Measurements from ENCODE around the gene ATP5F1A.
"Not testable (repeated sequence)": the region's sequence is repeated elsewhere in the genome, so short reads cannot be mapped to it uniquely, and the experiment has no call there.

Gene ATP5F1A

DNA sequence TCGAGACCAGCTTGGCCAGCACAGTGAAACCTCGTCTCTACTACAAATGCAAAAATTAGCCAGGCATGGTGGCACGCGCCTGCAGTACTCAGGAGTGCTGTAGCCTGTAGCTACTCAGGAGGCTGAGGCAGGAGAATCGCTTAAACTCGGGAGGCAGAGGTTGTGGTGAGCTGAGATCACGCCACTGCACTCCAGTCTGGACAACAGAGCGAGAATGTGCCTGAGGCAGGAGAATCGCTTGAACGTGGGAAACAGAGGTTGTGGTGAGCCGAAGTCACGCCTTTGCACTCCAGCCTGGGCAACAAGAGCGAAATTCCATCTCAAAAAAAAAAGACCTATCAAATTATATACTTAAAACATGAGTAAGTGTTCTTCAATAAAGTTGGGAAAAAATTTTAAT is 50.7 kb downstream of the ATP5F1A start:
- not testable (repeated sequence) for DNase-seq

DNA sequence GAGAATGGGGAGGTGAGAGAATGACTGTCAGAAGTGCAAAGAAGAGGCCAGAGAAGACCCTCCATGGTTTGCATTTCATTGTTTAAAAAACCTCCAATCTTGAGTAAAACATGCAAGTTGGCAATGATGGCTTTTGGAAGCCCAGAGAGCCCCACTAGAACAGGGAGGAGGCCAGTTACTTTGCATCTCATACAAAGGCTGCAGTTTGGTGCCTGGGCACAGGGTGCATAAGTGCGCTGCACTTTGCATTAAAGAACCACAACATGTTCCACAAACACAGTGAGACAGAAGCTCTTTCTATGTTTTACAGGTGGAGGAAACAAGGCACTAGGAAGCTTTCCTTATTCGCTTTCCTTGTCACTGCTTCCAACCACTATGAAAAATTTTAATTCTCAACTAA is 51.4 kb downstream of the ATP5F1A start:
- no peak for DNase-seq

DNA sequence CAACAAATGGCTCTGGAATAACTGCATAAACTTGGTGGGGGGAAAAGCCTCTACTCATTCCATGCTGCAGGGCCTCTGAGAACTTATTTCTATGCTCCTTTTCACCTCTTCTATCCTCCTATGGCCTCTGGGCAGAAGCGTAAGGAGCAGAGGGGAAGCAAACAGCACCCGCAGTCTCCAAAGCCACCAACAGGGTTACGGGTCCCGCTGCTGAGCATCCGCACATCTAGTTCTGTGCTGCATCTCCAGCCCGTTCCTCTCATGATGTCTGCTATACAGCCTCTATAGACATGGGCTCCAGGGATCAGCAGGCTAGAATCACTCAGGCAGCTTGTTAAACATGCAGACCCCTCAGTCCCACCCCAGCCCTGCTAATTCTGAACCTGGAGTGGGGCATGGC is 52.0 kb downstream of the ATP5F1A start:
- no peak for DNase-seq

DNA sequence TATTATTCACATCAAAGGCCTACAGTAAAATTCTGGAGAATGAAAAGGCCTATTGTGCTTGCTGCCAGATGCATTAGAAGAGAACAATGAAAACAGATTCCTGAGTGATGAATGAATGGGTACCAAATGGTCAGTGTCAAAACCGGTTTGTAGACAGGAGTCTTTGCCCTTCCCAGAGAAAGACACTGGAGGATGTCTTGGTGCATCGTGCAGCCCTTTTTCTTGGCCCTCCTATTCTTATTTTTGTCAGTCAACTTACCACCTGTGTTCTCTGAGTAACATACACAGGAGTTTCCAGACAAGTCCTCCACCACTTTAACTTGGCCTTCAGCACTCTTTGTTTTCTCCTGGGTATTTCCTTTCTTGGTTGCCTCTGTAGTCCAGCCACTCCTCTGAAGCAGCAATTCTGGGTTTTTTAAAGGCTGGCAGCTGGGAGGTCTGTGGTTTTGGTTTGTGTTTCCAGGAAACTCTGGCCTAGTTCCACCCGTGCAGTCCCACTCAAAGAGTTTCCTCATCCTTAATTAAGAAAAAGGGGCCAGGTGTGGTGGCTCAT is 55.4 kb downstream of the ATP5F1A start:
- no peak for DNase-seq

DNA sequence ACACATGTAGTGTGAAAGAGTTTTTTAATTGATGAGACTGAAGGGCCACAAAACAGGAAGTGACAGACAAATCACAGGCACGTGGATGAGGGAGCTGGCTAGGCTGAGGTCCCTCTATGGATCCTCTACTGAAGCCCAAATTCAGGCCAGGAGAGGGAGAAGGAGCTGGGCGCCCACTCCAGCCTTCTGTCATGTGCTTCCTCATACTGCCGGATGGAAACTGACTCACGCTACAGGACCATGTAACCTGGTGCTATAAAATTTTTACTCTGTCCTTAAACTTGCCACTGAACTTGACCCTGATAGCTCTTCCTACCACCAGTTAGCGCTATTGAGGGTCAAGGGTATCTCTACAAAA is 57.4 kb downstream of the ATP5F1A start:
- no peak for DNase-seq

DNA sequence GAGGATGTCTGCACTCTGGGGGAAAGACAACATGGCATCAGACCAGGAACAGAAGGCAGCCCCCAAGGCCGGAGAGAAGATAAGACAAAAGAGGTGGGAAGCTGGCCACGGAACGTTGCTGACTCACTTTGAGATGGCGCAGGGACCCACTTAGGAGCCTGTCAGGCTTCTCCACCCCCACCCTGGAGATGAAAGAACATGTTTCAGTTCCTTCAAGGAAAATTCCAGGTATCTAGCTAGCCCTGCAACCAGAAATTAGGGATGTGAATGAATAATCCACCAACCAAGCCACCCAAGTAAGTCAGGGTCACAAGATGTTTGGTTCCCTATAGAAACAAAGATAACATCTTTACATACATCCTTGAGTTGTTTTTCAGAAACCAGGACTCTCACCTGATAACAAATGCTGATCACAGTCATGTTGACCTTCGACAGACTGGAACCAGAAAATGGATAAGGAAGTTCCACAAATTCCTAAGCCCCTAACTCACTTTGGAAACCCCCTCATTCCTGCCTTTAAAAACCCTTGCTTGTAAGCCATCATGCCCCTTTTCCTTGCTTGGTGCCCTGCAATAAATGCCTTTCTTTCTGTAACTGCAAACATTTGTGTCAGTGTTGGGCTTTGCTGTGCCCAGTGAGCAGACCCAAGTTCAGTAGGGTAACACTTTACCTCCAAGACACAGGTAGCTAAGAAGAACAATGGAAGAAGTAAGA is 57.9 kb downstream of the ATP5F1A start:
- DNase-seq, result no peak

DNA sequence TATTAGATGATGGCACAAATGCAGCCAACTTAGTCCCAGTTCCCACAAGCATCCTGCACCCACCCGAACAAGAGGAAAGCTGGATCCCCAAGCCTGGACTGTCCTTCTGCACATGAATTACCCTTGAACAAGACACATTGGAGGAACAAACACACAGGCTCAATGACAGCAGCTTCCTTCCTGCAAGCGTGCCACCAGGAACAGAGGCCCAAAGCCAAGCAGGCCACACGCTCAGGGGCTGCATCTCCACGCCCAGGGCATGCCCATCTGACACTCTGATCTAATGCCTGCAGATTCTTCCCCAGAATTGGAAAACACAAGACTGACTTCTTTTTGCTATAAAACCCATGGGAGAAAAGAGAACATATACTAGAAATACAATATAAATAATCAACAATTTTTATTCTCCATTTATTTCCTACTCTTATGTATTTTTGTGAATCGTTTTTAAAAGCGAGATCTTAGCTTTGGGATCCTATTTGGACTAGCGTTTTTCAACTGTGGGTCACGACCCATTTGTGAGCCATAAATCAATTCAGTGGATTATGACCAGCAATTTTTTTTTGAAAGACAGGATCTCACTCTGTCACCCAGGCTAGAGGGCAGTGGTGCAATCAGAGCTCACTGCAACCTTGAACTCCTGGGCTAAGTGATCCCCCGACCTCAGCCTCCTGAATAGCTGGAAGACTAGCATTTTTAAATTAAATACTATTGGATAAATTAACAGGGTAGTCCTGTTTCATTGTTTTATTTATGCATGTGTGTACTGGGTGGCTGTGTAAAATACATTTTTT is 60.4 kb downstream of the ATP5F1A start:
- no peak for DNase-seq

DNA sequence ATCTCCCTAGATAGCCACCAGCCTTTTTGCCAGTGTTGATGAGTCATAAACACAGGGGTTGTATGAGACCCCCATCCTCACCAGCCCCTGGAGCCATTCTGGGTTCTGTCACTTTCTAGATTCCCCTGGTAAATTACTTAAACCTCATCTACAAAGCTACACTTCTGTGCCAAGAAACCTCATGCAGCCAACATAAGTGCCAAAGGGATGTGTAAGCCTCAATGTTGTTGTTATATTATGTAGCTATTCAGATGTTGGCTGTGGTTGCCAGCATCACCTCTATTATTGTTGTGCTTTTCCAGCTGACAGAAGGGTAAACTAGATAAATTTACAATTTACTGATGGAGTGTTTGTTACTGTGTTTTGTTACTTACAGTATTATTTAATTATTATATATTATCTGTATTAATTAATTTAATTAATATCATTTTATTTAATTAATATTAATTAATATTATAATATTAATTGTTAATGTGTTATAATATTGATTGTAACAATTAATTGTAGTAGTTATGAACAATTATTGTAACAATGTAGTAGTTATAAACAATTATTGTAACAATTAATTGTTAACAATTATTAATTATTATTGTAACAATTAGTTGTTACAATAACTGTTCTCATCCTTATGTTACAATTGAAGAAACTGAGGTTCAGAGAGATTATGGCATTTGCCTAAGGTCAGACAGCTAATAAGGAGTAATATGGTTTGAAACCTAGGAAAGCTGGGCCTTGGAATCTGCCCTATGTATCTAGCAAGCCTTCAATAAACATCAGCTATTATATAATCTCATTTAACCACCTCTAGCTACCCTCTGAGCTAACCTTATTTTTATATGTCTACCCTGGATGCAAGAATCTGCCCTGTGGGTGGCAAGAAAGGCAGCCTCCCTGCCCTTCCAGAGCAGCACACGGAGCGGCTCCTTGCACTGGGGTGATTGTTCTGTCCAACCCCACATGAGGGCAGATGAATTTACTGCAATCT is 62.1 kb downstream of the ATP5F1A start:
- no peak for DNase-seq

DNA sequence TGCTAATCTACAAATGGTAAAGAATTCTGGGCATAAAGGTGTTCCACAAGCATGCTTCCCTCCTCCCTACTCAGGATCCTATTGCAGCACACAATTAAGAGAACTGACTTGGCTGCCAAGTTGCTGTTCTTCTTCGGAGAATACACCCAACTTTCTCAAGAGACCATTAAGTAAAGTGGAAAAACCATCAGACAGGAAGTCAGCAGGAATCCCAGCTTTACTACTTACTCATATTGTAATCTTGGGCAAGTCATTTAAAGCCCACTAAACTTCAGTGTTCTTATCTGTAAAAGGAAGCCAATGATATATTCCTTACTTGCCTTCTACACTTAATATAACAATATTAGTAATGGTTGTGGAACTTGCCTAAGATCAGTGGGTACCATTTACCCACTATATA is 63.9 kb downstream of the ATP5F1A start:
- DNase-seq, result no peak

DNA sequence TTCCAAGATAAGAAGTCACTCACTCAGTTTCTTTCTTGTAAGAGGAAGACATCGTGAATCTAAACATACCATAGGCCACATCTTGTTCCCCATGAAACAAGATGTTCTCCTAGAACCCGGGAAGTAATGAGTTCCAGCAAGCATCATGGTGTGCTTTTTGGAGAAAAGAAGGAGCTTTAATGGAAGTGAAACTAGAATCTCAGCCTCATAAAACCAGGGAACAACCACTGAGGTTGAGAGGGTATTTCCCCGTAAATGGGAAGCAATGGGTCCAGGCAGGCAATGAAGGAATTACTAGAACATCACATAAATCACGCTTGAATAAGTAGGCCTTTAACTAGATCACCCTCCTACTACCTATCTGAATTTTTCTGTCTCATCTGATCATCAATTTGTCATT is 66.4 kb downstream of the ATP5F1A start:
- DNase-seq, result no peak
